Osteoblast (primary cell): ENCODE data around the gene CHRNA5. TPM values are rescaled to one million over a fixed set of nuclear protein-coding genes. Genes with fewer than 3 reads are reported as not detected.
"Not testable (repeated sequence)": the region's sequence is repeated elsewhere in the genome, so short reads cannot be mapped to it uniquely, and the experiment has no call there.

Experiments used
- DNase-seq: peaks from one replicate; pipeline ENCODE4 v3.0.0; 2011; ENCODE audit warnings: low spot score, mixed read lengths; ENCODE audit not compliant: insufficient read length; ENCODE audit errors: missing footprints
- H2AFZ ChIP-seq: 2 replicates; pipeline ENCODE4 v1.6.0; 2011; ENCODE audit warnings: mild to moderate bottlenecking, low read length
- H3K27ac ChIP-seq: 2 replicates; pipeline ENCODE4 v1.5.1; 2011; ENCODE audit warnings: mild to moderate bottlenecking, low read depth, low read length, moderate library complexity
- H3K27me3 ChIP-seq: 2 replicates; pipeline ENCODE4 v1.6.0; 2012; ENCODE audit warnings: mild to moderate bottlenecking, control low read depth, inconsistent platforms, low read length, moderate library complexity; ENCODE audit not compliant: insufficient read depth
- H3K36me3 ChIP-seq: 2 replicates; pipeline ENCODE4 v1.5.1; 2011; ENCODE audit warnings: mild to moderate bottlenecking, low read length, control low read depth, moderate library complexity; ENCODE audit not compliant: insufficient read depth
- H3K4me1 ChIP-seq: 2 replicates; pipeline ENCODE4 v1.5.1; 2011; ENCODE audit warnings: mild to moderate bottlenecking, low read length, control low read depth, moderate library complexity; ENCODE audit not compliant: insufficient read depth
- H3K4me2 ChIP-seq: 2 replicates; pipeline ENCODE4 v1.6.0; 2011; ENCODE audit warnings: mild to moderate bottlenecking, low read length; ENCODE audit not compliant: insufficient read depth
- H3K4me3 ChIP-seq: fragments of 200-600 bp; sonication (generic); 3 replicates; pipeline ENCODE4 v1.5.1; 2012; ENCODE audit warnings: mild to moderate bottlenecking, low read length, inconsistent platforms; ENCODE audit not compliant: insufficient read depth
- H3K79me2 ChIP-seq: 2 replicates; pipeline ENCODE4 v1.6.0; 2012; ENCODE audit warnings: mild to moderate bottlenecking, low read length, control low read depth, inconsistent platforms; ENCODE audit not compliant: insufficient read depth
- H3K9me3 ChIP-seq: 2 replicates; pipeline ENCODE4 v1.5.1; 2011; ENCODE audit warnings: low read depth, low read length, control low read depth
- H4K20me1 ChIP-seq: 2 replicates; pipeline ENCODE4 v1.6.0; 2012; ENCODE audit warnings: mild to moderate bottlenecking, low read length, control low read depth; ENCODE audit not compliant: insufficient read depth
- total RNA-seq: library from RNA; depleted of rRNA; stranded (reverse); fragments of >200 nt; gene quantifications from 2 replicates; pipeline ENCODE4 v1.2.3, GENCODE V29; 2012
- TF ChIP-seq, protein P1 (sequence below): IDR thresholded peaks from 2 replicates; pipeline ENCODE4 v1.5.1; 2011; ENCODE audit warnings: mild to moderate bottlenecking, low read depth, low read length, moderate library complexity; ENCODE audit errors: extremely low read depth

The CHRNA5 gene
- total RNA-seq, 1 donor: 0.36 TPM

DNA sequence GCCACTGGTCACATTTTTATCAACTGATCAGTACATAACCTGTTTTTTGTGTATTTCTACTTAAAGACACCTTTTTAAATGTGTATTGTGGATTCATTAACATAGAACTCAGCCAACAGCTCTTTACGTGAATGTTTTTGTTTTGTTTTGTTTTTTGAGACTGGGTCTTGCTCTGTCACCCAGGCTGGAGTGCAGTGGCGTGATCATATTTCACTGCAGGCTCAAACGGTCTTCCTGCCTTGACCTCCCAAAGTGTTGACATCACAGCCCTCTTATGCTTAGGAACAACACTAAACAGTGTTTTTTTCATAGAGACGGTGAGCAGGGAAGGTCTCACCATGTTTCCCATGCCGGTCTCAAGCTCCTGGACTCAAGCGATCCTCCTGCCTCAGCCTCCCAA lies 15.1 kb upstream of the CHRNA5 start:
- Histone ChIP-seq H3K36me3 (peaks cover 43% of the 10 kb centered on the region), H3K4me1 (no peaks in the 10 kb centered on the region), H4K20me1 (no peaks in the 10 kb centered on the region), H2AFZ (no peak overlapping the region), H3K79me2 (no peaks in the 10 kb centered on the region), H3K27me3 (no peaks in the 10 kb centered on the region), H3K4me3 (no peak overlapping the region), H3K4me2 (no peak overlapping the region), H3K9me3 (no peaks in the 10 kb centered on the region), H3K27ac (no peak overlapping the region)
- DNase-seq: no peak
- TF ChIP-seq, protein P1, sequence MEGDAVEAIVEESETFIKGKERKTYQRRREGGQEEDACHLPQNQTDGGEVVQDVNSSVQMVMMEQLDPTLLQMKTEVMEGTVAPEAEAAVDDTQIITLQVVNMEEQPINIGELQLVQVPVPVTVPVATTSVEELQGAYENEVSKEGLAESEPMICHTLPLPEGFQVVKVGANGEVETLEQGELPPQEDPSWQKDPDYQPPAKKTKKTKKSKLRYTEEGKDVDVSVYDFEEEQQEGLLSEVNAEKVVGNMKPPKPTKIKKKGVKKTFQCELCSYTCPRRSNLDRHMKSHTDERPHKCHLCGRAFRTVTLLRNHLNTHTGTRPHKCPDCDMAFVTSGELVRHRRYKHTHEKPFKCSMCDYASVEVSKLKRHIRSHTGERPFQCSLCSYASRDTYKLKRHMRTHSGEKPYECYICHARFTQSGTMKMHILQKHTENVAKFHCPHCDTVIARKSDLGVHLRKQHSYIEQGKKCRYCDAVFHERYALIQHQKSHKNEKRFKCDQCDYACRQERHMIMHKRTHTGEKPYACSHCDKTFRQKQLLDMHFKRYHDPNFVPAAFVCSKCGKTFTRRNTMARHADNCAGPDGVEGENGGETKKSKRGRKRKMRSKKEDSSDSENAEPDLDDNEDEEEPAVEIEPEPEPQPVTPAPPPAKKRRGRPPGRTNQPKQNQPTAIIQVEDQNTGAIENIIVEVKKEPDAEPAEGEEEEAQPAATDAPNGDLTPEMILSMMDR: no peak

DNA sequence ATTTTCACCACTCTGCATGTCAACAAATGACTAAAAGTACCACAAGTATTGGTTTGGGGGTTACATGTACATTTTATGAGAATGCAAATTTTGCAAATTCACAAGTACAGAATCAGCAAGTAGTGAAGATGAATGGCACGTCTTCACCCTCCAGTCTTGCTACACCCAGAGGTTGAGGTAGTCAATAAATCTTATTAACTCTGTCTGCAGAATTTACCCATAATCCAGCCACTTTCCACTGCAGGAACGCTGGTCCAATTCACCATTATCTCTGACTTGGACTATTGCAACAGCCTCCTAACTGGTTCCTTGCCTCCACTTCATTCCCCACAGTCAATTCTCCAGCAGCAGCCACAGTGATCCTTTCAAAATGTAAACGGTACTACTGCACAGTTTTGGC lies 14.5 kb upstream of the CHRNA5 start:
- Histone ChIP-seq H3K36me3 (peaks cover 37% of the 10 kb centered on the region), H3K79me2 (no peaks in the 10 kb centered on the region), H2AFZ (no peak overlapping the region), H3K4me3 (no peak overlapping the region), H3K9me3 (no peaks in the 10 kb centered on the region), H4K20me1 (no peaks in the 10 kb centered on the region), H3K27ac (no peak overlapping the region), H3K27me3 (no peaks in the 10 kb centered on the region), H3K4me1 (no peaks in the 10 kb centered on the region), H3K4me2 (no peak overlapping the region)
- DNase-seq: no peak
- TF ChIP-seq, protein P1: no peak

DNA sequence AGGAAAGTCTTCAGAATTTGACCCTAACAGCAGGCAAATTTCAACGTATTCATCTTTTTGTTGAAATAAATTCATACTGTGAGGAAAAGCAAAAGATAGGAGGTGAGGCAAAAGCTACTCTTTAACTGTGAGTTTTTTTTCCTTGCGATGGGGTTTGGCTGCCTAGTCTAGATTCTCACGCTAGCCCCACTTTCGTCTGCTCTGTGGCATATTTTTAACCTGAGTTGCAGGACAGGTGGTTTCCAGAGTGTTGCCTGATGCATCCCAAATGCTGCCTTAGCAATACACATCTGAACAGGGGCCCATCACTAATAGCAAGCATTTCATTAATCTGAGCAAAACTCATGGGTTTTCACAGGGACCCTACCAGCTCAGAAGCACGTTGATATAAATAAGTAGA lies 13.4 kb upstream of the CHRNA5 start:
- Histone ChIP-seq H3K4me2 (no peak overlapping the region), H3K4me1 (no peaks in the 10 kb centered on the region), H3K79me2 (no peaks in the 10 kb centered on the region), H3K27me3 (no peaks in the 10 kb centered on the region), H2AFZ (no peak overlapping the region), H4K20me1 (no peaks in the 10 kb centered on the region), H3K27ac (no peak overlapping the region), H3K9me3 (no peaks in the 10 kb centered on the region), H3K4me3 (no peak overlapping the region), H3K36me3 (peaks cover 27% of the 10 kb centered on the region)
- TF ChIP-seq, protein P1: no peak
- no peak for DNase-seq

DNA sequence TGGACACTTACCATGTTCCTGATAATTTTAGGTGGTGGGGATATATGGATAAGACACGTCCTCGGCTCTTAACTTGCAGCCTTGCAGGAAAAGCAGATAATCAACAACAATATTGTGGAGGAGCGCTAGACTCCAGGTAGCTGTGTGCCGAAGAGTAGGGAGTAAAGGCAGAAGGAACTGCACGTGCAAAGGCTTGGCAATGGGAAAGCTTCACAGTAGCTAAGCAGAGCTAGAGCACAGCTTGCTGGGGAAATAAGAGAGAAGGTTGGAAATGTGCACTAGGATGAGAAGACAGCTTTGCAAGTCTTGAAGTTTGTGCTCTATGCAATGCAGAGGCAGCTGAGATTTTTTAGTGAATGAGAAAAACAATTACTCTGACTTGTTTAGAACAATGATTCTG lies 12.7 kb upstream of the CHRNA5 start:
- no peak overlapping the region for H3K4me2 ChIP-seq
- H3K79me2 ChIP-seq: no peaks in the 10 kb centered on the region
- no peaks in the 10 kb centered on the region for H3K27me3 ChIP-seq
- H3K4me3 ChIP-seq: no peak overlapping the region
- no peak overlapping the region for H3K27ac ChIP-seq
- no peak overlapping the region for H2AFZ ChIP-seq
- DNase-seq: no peak
- H3K4me1 ChIP-seq: no peaks in the 10 kb centered on the region
- peaks cover 20% of the 10 kb centered on the region for H3K36me3 ChIP-seq
- TF ChIP-seq, protein P1: no peak
- H3K9me3 ChIP-seq: no peaks in the 10 kb centered on the region
- H4K20me1 ChIP-seq: no peaks in the 10 kb centered on the region

DNA sequence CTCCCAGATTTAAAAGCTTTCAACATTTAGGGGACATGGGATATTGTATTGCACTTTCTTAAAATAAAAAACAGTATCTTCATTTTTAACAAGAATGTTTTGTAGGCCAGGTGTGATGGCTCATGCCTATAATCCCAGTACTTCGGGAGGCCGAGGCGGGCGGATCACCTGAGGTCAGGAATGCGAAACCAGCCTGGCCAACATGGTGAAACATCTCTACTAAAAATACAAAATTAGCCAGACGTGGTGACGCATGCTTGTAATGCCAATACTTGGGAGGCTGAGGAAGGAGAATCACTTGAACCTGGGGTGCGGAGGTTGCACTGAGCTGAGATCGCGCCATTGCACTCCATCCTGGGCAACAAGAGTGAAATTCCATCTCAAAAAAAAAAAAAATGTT lies 5.1 kb upstream of the CHRNA5 start:
- not testable (repeated sequence) for H3K4me3 ChIP-seq, H3K27ac ChIP-seq, H3K36me3 ChIP-seq, H3K4me2 ChIP-seq, H2AFZ ChIP-seq, H3K4me1 ChIP-seq, DNase-seq, H4K20me1 ChIP-seq, H3K9me3 ChIP-seq, H3K79me2 ChIP-seq
- H3K27me3 ChIP-seq: peaks cover 15% of the 10 kb centered on the region
